Measurements from ENCODE around the gene MBNL2. TPM values are rescaled to one million over a fixed set of nuclear protein-coding genes. Genes with fewer than 3 reads are reported as not detected.

MBNL2 gene
- total RNA-seq, 2 donors from 2014 or later = 14.9 to 26.9 TPM

DNA sequence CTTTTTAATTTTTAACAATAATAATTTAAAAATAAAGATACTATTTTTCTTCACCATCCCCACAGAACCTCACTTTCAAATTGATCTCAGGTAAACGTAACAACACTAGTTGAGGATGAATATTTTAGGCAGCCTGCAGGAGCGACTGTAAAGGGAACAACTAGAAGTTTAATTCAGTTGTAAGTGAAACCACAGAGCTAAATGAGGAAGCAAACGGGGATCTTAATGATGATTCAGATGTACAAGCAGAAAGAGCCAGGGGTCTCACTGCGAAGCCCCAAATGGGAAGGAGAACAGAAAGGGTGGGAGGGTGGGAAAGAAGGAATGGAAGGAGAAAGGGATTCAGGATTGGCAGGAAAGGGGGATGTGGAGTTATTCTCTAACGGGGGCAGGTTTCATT is 157.3 kb downstream of the MBNL2 start:
- H3K4me1 Mint-ChIP-seq (ENCODE audit: low read depth) = no peaks in the 10 kb centered on the region
- peak overlapping the region; percentile 50 for H3K27ac Mint-ChIP-seq
- DNase-seq (no peak), ATAC-seq (replicated peaks in 1 of 2) (no peak)
- peaks cover 4% of the 10 kb centered on the region in 2 donors for H3K36me3 Mint-ChIP-seq (ENCODE audit: insufficient read depth in 2 of 2)
- peaks cover 0 to 2% of the 10 kb centered on the region in 2 donors for H3K9me3 Mint-ChIP-seq
- H3K4me3 Mint-ChIP-seq = no peak overlapping the region
- no peaks in the 10 kb centered on the region for H3K27me3 Mint-ChIP-seq (ENCODE audit: low read depth)

GRCh38 chr13:97380696-97381095 is 158.6 kb downstream of the MBNL2 start:
- H3K4me3 Mint-ChIP-seq = no peak overlapping the region
- peak overlapping the region; percentile 69 for H3K27ac Mint-ChIP-seq
- no peaks in the 10 kb centered on the region for H3K27me3 Mint-ChIP-seq (ENCODE audit: low read depth)
- no peak for ATAC-seq (replicated peaks in 1 of 2)
- peaks cover 2% of the 10 kb centered on the region for H3K4me1 Mint-ChIP-seq (ENCODE audit: low read depth)
- peaks cover 0 to 2% of the 10 kb centered on the region in 2 donors for H3K9me3 Mint-ChIP-seq
- no peak for DNase-seq
- peaks cover 4% of the 10 kb centered on the region in 2 donors for H3K36me3 Mint-ChIP-seq (ENCODE audit: insufficient read depth in 2 of 2)

- ATAC-seq (replicated peaks in 1 of 2) = no peak
- no peak for DNase-seq
- H3K27me3 Mint-ChIP-seq (ENCODE audit: low read depth) = no peaks in the 10 kb centered on the region
- no peak overlapping the region for H3K4me3 Mint-ChIP-seq
- peaks cover 4% of the 10 kb centered on the region in 2 donors for H3K36me3 Mint-ChIP-seq (ENCODE audit: insufficient read depth in 2 of 2)
- peaks cover 0 to 2% of the 10 kb centered on the region in 2 donors for H3K9me3 Mint-ChIP-seq
- peak overlapping the region; percentile 69 for H3K27ac Mint-ChIP-seq
- peaks cover 7% of the 10 kb centered on the region for H3K4me1 Mint-ChIP-seq (ENCODE audit: low read depth)
Observed at GRCh38 chr13:97381189-97381588, 159.1 kb downstream of the MBNL2 start.

DNA sequence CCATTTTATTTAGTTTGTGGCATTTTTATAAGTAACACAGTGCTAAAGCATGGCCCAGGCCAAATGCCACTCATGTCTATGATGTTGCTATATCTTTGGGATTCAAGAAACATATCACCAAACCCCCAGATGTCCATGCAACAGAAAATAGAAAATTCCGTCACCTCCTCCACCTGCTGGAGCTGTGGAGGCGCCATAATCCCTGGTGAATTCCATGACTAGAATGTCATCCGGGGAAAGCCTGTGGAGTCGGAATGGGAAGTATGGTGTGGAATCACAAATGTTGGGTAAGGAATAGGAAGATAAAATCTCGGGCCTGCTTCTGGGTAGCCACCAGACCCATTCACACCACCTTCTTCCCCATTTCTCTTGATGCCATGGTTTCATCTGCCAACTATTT is 160.1 kb downstream of the MBNL2 start:
- Mint-ChIP-seq H3K4me3 (no peak overlapping the region), H3K36me3 (ENCODE audit: insufficient read depth in 2 of 2) (peaks cover 4% of the 10 kb centered on the region in 2 donors), H3K27ac (no peak overlapping the region), H3K4me1 (ENCODE audit: low read depth) (peaks cover 18% of the 10 kb centered on the region), H3K9me3 (peaks cover 0 to 2% of the 10 kb centered on the region in 2 donors), H3K27me3 (ENCODE audit: low read depth) (no peaks in the 10 kb centered on the region)
- DNase-seq = no peak
- ATAC-seq (replicated peaks in 1 of 2) = no peak

DNA sequence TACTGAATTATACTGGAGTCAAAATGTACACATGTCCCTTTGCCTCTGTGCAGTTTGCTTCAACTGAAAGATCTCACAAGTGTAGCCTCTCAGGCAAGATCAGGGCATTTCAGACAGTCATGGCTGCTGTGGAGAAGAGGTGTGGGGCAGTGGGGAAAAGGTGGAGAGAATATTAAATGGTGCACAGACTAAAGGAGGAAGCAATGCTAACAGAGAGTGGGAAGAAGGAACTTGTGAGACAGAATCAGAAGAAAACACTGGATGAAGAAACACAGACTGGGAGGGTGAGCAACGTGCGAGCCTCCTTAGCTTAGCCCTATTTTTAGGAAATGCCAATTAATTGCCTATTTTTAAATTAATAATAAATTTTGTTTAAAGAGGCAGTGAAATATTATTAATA is 162.2 kb downstream of the MBNL2 start:
- Mint-ChIP-seq H3K27me3 (ENCODE audit: low read depth) (no peaks in the 10 kb centered on the region), H3K4me3 (no peak overlapping the region), H3K4me1 (ENCODE audit: low read depth) (peaks cover 22% of the 10 kb centered on the region), H3K27ac (no peak overlapping the region), H3K9me3 (peaks cover 0 to 2% of the 10 kb centered on the region in 2 donors), H3K36me3 (ENCODE audit: insufficient read depth in 2 of 2) (peaks cover 4% of the 10 kb centered on the region in 2 donors)
- ATAC-seq (replicated peaks in 1 of 2) = no peak
- DNase-seq = no peak

- Mint-ChIP-seq H3K27ac (no peak overlapping the region), H3K4me1 (ENCODE audit: low read depth) (peaks cover 22% of the 10 kb centered on the region), H3K27me3 (ENCODE audit: low read depth) (no peaks in the 10 kb centered on the region), H3K9me3 (peaks cover 0 to 2% of the 10 kb centered on the region in 2 donors), H3K36me3 (ENCODE audit: insufficient read depth in 2 of 2) (peaks cover 4% of the 10 kb centered on the region in 2 donors), H3K4me3 (no peak overlapping the region)
- no peak for DNase-seq
- ATAC-seq (replicated peaks in 1 of 2) = no peak
Observed at GRCh38 chr13:97385146-97385545, 163.0 kb downstream of the MBNL2 start.

GRCh38 chr13:97385854-97386253 is 163.7 kb downstream of the MBNL2 start:
- no peak overlapping the region for H3K27ac Mint-ChIP-seq
- no peak for DNase-seq

GRCh38 chr13:97386801-97387484 is 164.8 kb downstream of the MBNL2 start:
- Mint-ChIP-seq H3K4me1 (ENCODE audit: low read depth) (peaks cover 22% of the 10 kb centered on the region), H3K9me3 (peaks cover 0 to 2% of the 10 kb centered on the region in 2 donors), H3K27me3 (ENCODE audit: low read depth) (no peaks in the 10 kb centered on the region), H3K4me3 (peak overlapping the region; percentile 31 to 53), H3K36me3 (ENCODE audit: insufficient read depth in 2 of 2) (peaks cover 4% of the 10 kb centered on the region in 2 donors), H3K27ac (peak overlapping the region; percentile 68)
- ATAC-seq (replicated peaks in 1 of 2) (peak; percentile 76 to 85), DNase-seq (peak; percentile 25 to 45)

More at GRCh38 chr13:97385854-97386253, 163.7 kb downstream of the MBNL2 start:
- H3K4me3 Mint-ChIP-seq = no peak overlapping the region
- H3K4me1 Mint-ChIP-seq (ENCODE audit: low read depth) = peaks cover 22% of the 10 kb centered on the region
- peak in 1 of 2 donors; percentile 52 for ATAC-seq (replicated peaks in 1 of 2)
- no peaks in the 10 kb centered on the region for H3K27me3 Mint-ChIP-seq (ENCODE audit: low read depth)
- peaks cover 0 to 2% of the 10 kb centered on the region in 2 donors for H3K9me3 Mint-ChIP-seq
- peaks cover 4% of the 10 kb centered on the region in 2 donors for H3K36me3 Mint-ChIP-seq (ENCODE audit: insufficient read depth in 2 of 2)

- Mint-ChIP-seq H3K27ac (no peak overlapping the region), H3K27me3 (ENCODE audit: low read depth) (no peaks in the 10 kb centered on the region), H3K4me1 (ENCODE audit: low read depth) (peaks cover 22% of the 10 kb centered on the region), H3K9me3 (peaks cover 0 to 2% of the 10 kb centered on the region in 2 donors), H3K4me3 (no peak overlapping the region), H3K36me3 (ENCODE audit: insufficient read depth in 2 of 2) (peaks cover 4% of the 10 kb centered on the region in 2 donors)
- ATAC-seq (replicated peaks in 1 of 2) = peak in 1 of 2 donors; percentile 38
- no peak for DNase-seq
Observed at GRCh38 chr13:97387485-97387839, 165.3 kb downstream of the MBNL2 start.

- no peak for ATAC-seq (replicated peaks in 1 of 2)
- no peak overlapping the region for H3K27ac Mint-ChIP-seq
- H3K9me3 Mint-ChIP-seq = no peaks in the 10 kb centered on the region
- H3K27me3 Mint-ChIP-seq (ENCODE audit: low read depth) = no peaks in the 10 kb centered on the region
- no peak for DNase-seq
- peaks cover 22% of the 10 kb centered on the region for H3K4me1 Mint-ChIP-seq (ENCODE audit: low read depth)
- no peaks in the 10 kb centered on the region for H3K36me3 Mint-ChIP-seq (ENCODE audit: insufficient read depth in 2 of 2)
- H3K4me3 Mint-ChIP-seq = no peak overlapping the region
Observed at GRCh38 chr13:97387890-97388289, 165.8 kb downstream of the MBNL2 start.

- ATAC-seq (replicated peaks in 1 of 2) (no peak), DNase-seq (no peak)
- Mint-ChIP-seq H3K4me1 (ENCODE audit: low read depth) (peaks cover 22% of the 10 kb centered on the region), H3K27me3 (ENCODE audit: low read depth) (no peaks in the 10 kb centered on the region), H3K4me3 (no peak overlapping the region), H3K9me3 (no peaks in the 10 kb centered on the region), H3K36me3 (ENCODE audit: insufficient read depth in 2 of 2) (no peaks in the 10 kb centered on the region), H3K27ac (peak overlapping the region; percentile 49)
Observed at GRCh38 chr13:97388373-97388772, 166.2 kb downstream of the MBNL2 start.

GRCh38 chr13:97390941-97391600 is 168.9 kb downstream of the MBNL2 start:
- Mint-ChIP-seq H3K4me3 (no peak overlapping the region), H3K36me3 (ENCODE audit: insufficient read depth in 2 of 2) (no peaks in the 10 kb centered on the region), H3K9me3 (no peaks in the 10 kb centered on the region), H3K27me3 (ENCODE audit: low read depth) (no peaks in the 10 kb centered on the region), H3K4me1 (ENCODE audit: low read depth) (peaks cover 17% of the 10 kb centered on the region), H3K27ac (no peak overlapping the region)
- DNase-seq (no peak), ATAC-seq (replicated peaks in 1 of 2) (no peak)

DNA sequence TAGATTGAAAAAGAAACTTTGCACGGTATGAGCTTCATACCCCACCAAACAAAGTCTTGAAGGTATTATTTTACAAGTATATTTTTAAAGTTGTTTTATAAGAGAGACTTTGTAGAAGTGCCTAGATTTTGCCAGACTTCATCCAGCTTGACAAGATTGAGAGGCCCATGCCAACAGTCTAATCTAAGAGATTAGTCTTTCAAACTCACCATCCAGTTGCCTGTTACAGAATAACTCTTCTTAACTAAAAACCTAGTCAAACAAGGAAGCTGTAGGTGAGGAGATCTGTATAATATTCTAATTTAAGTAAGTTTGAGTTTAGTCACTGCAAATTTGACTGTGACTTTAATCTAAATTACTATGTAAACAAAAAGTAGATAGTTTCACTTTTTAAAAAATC is 169.9 kb downstream of the MBNL2 start:
- ATAC-seq (replicated peaks in 1 of 2) (no peak), DNase-seq (no peak)
- no peak overlapping the region for H3K27ac Mint-ChIP-seq
- H3K4me3 Mint-ChIP-seq = no peak overlapping the region
- peaks cover 7% of the 10 kb centered on the region for H3K4me1 Mint-ChIP-seq (ENCODE audit: low read depth)
- H3K27me3 Mint-ChIP-seq (ENCODE audit: low read depth) = no peaks in the 10 kb centered on the region
- no peaks in the 10 kb centered on the region for H3K36me3 Mint-ChIP-seq (ENCODE audit: insufficient read depth in 2 of 2)
- no peaks in the 10 kb centered on the region for H3K9me3 Mint-ChIP-seq
